IMR-90 (cell line): ENCODE measurements around the gene HYDIN. TPM values are rescaled to one million over a fixed set of nuclear protein-coding genes. Genes with fewer than 3 reads are reported as not detected.

Experiments used
- ATAC-seq: fragments of 200-7000 bp; cut with Tn5 transposase; 2 replicates; pipeline ENCODE4 v1.9.1; 2020; ENCODE audit warnings: low read depth, mild to moderate bottlenecking, moderate library complexity
- BruUV-seq: library from RNA; stranded (reverse); fragments of 400-500 nt; replicated peaks from 2 replicates; lab custom pipeline; 2021; lab: Mats Ljungman, UMichigan
- CTCF ChIA-PET: fragments of 300-600 bp; formaldehyde crosslinking; extraction: SDS; loops from one replicate; lab custom pipeline; 2021; ENCODE audit warnings: antibody characterized with exemption; lab: Yijun Ruan, JAX
- POLR2A ChIA-PET: fragments of 300-600 bp; sonication (Branson Sonifier 250); formaldehyde crosslinking; loops from one replicate; lab custom pipeline; 2022; ENCODE audit warnings: antibody characterized with exemption; ENCODE audit not compliant: unreplicated experiment; lab: Charles Lee
- DNase-seq: peaks from one replicate; pipeline ENCODE4 v3.0.0; 2013
- H2AFZ ChIP-seq: replicated peaks from 2 replicates; pipeline ENCODE3; 2013; ENCODE audit warnings: low read length, mild to moderate bottlenecking; ENCODE audit not compliant: poor library complexity
- H2AK5ac ChIP-seq: 2 replicates; pipeline ENCODE4 v1.6.1; 2013; ENCODE audit warnings: low read depth, low read length, inconsistent platforms
- H2AK9ac ChIP-seq: replicated peaks from 2 replicates; pipeline ENCODE3; 2013; ENCODE audit warnings: mild to moderate bottlenecking, low read depth, low read length, moderate library complexity; ENCODE audit not compliant: poor library complexity
- H2BK120ac ChIP-seq: 2 replicates; pipeline ENCODE4 v1.6.1; 2013; ENCODE audit warnings: low read depth, low read length, inconsistent platforms
- H2BK15ac ChIP-seq: 3 replicates; pipeline ENCODE4 v1.6.1; 2013; ENCODE audit warnings: low read depth, low read length, inconsistent platforms
- H2BK20ac ChIP-seq: 2 replicates; pipeline ENCODE4 v1.6.1; 2013; ENCODE audit warnings: low read depth, mild to moderate bottlenecking, inconsistent platforms, low read length, moderate library complexity
- H2BK5ac ChIP-seq: 2 replicates; pipeline ENCODE4 v1.6.1; 2013; ENCODE audit warnings: mild to moderate bottlenecking, low read depth, low read length, inconsistent platforms; ENCODE audit not compliant: poor library complexity, severe bottlenecking
- H3K14ac ChIP-seq: replicated peaks from 2 replicates; pipeline ENCODE4 v1.6.1; 2013; ENCODE audit warnings: low read depth, low read length, inconsistent platforms
- H3K18ac ChIP-seq: 2 replicates; pipeline ENCODE4 v1.6.1; 2013; ENCODE audit warnings: low read depth, low read length, control low read depth
- H3K23ac ChIP-seq: 2 replicates; pipeline ENCODE4 v1.6.1; 2013; ENCODE audit warnings: low read depth, low read length, inconsistent platforms
- H3K27ac ChIP-seq: 2 replicates; pipeline ENCODE4 v1.5.1; 2013; ENCODE audit warnings: mild to moderate bottlenecking, control low read depth, low read length; ENCODE audit not compliant: insufficient read depth
- H3K27me3 ChIP-seq: 2 replicates; pipeline ENCODE4 v1.6.1; 2013; ENCODE audit warnings: low read length; ENCODE audit not compliant: control insufficient read depth, insufficient read depth
- H3K36me3 ChIP-seq: 2 replicates; pipeline ENCODE4 v1.6.1; 2013; ENCODE audit warnings: low read length, mixed read lengths; ENCODE audit not compliant: control insufficient read depth, insufficient read depth
- H3K4ac ChIP-seq: 2 replicates; pipeline ENCODE4 v1.6.1; 2013; ENCODE audit warnings: low read depth, low read length, inconsistent platforms
- H3K4me1 ChIP-seq: 2 replicates; pipeline ENCODE4 v1.6.1; 2013; ENCODE audit warnings: low read length, mixed read lengths; ENCODE audit not compliant: control insufficient read depth, insufficient read depth
- H3K4me2 ChIP-seq: 2 replicates; pipeline ENCODE4 v1.6.1; 2013; ENCODE audit warnings: low read depth, mild to moderate bottlenecking, control low read depth, low read length, moderate library complexity
- H3K4me3 ChIP-seq: 2 replicates; pipeline ENCODE4 v1.5.1; 2013; ENCODE audit warnings: low read depth, mild to moderate bottlenecking, control low read depth, low read length, moderate library complexity; ENCODE audit not compliant: insufficient read depth
- H3K56ac ChIP-seq: 2 replicates; pipeline ENCODE4 v1.6.1; 2013; ENCODE audit warnings: low read length, inconsistent platforms; ENCODE audit not compliant: insufficient read depth; ENCODE audit errors: extremely low read depth
- H3K79me1 ChIP-seq, 2 experiments: 2 replicates each; pipeline ENCODE4 v1.6.1; 2013; ENCODE audit warnings: low read length in 2 of 2, inconsistent platforms in 1 of 2, low read depth in 1 of 2
- H3K9ac ChIP-seq: 2 replicates; pipeline ENCODE4 v1.6.1; 2013; ENCODE audit warnings: low read depth, low read length, control low read depth
- H3K9me1 ChIP-seq: 2 replicates; pipeline ENCODE4 v1.6.1; 2013; ENCODE audit warnings: low read length, inconsistent platforms; ENCODE audit not compliant: insufficient read depth
- H3K9me3 ChIP-seq: 2 replicates; pipeline ENCODE4 v1.6.1; 2013; ENCODE audit warnings: low read length; ENCODE audit not compliant: control insufficient read depth, insufficient read depth
- H4K20me1 ChIP-seq: 2 replicates; pipeline ENCODE4 v1.6.1; 2013; ENCODE audit warnings: low read length, inconsistent platforms; ENCODE audit not compliant: insufficient read depth
- H4K5ac ChIP-seq: 2 replicates; pipeline ENCODE4 v1.6.1; 2013; ENCODE audit warnings: mild to moderate bottlenecking, low read depth, low read length, control low read depth
- H4K8ac ChIP-seq, 2 experiments: 2 replicates each; pipeline ENCODE4 v1.6.1; 2013; ENCODE audit warnings: low read depth in 2 of 2, low read length in 2 of 2, control low read depth in 1 of 2, inconsistent platforms in 1 of 2
- H4K91ac ChIP-seq: 2 replicates; pipeline ENCODE4 v1.6.1; 2013; ENCODE audit warnings: low read depth, low read length, inconsistent platforms; ENCODE audit not compliant: insufficient read depth
- BHLHE40 ChIP-seq: fragments of 150-350 bp; IDR thresholded peaks from 2 replicates; pipeline ENCODE4 v1.6.1; 2016; ENCODE audit warnings: mild to moderate bottlenecking, low read depth, low read length
- CEBPB ChIP-seq: IDR thresholded peaks from 2 replicates; pipeline ENCODE4 v1.6.1; 2012; ENCODE audit warnings: low read depth, low read length, improper control_type of control experiment
- CTCF ChIP-seq: conservative IDR thresholded peaks from 2 replicates; pipeline ENCODE4 v1.5.1; 2012; ENCODE audit warnings: mild to moderate bottlenecking, low read depth, low read length, improper control_type of control experiment
- ELK1 ChIP-seq: fragments of 150-350 bp; IDR thresholded peaks from 2 replicates; pipeline ENCODE4 v1.6.1; 2016; ENCODE audit warnings: low read depth, mild to moderate bottlenecking, low read length, moderate library complexity, borderline replicate concordance
- FOS ChIP-seq: fragments of 150-350 bp; IDR thresholded peaks from 2 replicates; pipeline ENCODE4 v1.6.1; 2016; ENCODE audit warnings: low read depth, low read length
- MAFK ChIP-seq: IDR thresholded peaks from 2 replicates; pipeline ENCODE4 v1.6.1; 2012; ENCODE audit warnings: low read depth, low read length, improper control_type of control experiment
- MAZ ChIP-seq: IDR thresholded peaks from 2 replicates; pipeline ENCODE4 v1.6.1; 2012; ENCODE audit warnings: low read depth, mild to moderate bottlenecking, low read length, improper control_type of control experiment, moderate library complexity, borderline replicate concordance
- MXI1 ChIP-seq: IDR thresholded peaks from 2 replicates; pipeline ENCODE4 v1.6.1; 2012; ENCODE audit warnings: low read depth, mild to moderate bottlenecking, low read length, moderate library complexity, borderline replicate concordance
- NFE2L2 ChIP-seq: fragments of 150-350 bp; IDR thresholded peaks from 2 replicates; pipeline ENCODE4 v1.6.1; 2016; ENCODE audit warnings: low read depth, mild to moderate bottlenecking, low read length
- POLR2A ChIP-seq: IDR thresholded peaks from 2 replicates; pipeline ENCODE4 v1.6.1; 2012; ENCODE audit warnings: mild to moderate bottlenecking, low read depth, low read length
- RAD21 ChIP-seq: IDR thresholded peaks from 2 replicates; pipeline ENCODE4 v1.6.1; 2012; ENCODE audit warnings: low read length, improper control_type of control experiment
- RCOR1 ChIP-seq: IDR thresholded peaks from 2 replicates; pipeline ENCODE4 v1.6.1; 2012; ENCODE audit warnings: mild to moderate bottlenecking, low read length, improper control_type of control experiment; ENCODE audit not compliant: insufficient replicate concordance
- RFX5 ChIP-seq: IDR thresholded peaks from 2 replicates; pipeline ENCODE4 v1.8.0; 2012; ENCODE audit warnings: low read depth, mild to moderate bottlenecking, low read length, moderate library complexity
- SMC3 ChIP-seq: fragments of 150-350 bp; IDR thresholded peaks from 2 replicates; pipeline ENCODE4 v1.6.1; 2016; ENCODE audit warnings: low read depth, mild to moderate bottlenecking, antibody characterized with exemption, low read length, moderate library complexity
- USF2 ChIP-seq: fragments of 150-350 bp; IDR thresholded peaks from 2 replicates; pipeline ENCODE4 v1.6.1; 2017; ENCODE audit warnings: mild to moderate bottlenecking, antibody characterized with exemption, low read length, low read depth
- WGBS, 2 experiments: methylation state at CpG; one replicate each; pipeline versions ENCODE4 v1.1.5 to v1.1.7; 2013; ENCODE audit warnings: missing lambda C conversion rate in 2 of 2; ENCODE audit not compliant: insufficient read length in 1 of 2; ENCODE audit errors: extremely low coverage in 2 of 2; 5-methylcytosine and 5-hydroxymethylcytosine counted together
- dilution Hi-C: fragments of 300-500 bp; cut with HindIII; formaldehyde crosslinking; loops from one replicate; pipeline ENCODE4 v1.14.3; 2018; ENCODE audit warnings: low sequenced_read_pairs; ENCODE audit not compliant: unreplicated experiment
- in situ Hi-C: fragments of 300-500 bp; cut with MboI; formaldehyde crosslinking; loops from 3 replicates; pipeline ENCODE4 v1.14.3; 2019; ENCODE audit warnings: low sequenced_read_pairs, inconsistent platforms, mixed read lengths
- intact Hi-C: fragments of 100-400 bp; cut with micrococcal nuclease; formaldehyde crosslinking; loops from 2 replicates; pipeline ENCODE4 v1.10.0; 2022
- polyA plus RNA-seq, 3 experiments: library from polyadenylated mRNA; depleted of rRNA; stranded (reverse); fragments of >200 nt; gene quantifications; 2 replicates each; pipeline ENCODE4 v1.2.3, GENCODE V29; 2012; ENCODE audit warnings: low replicate concordance in 1 of 3
- total RNA-seq: library from RNA; depleted of rRNA; stranded (reverse); fragments of >200 nt; gene quantifications from 2 replicates; pipeline ENCODE4 v1.2.3, GENCODE V29; 2012

Gene HYDIN
- total and polyA plus RNA-seq, 2 of the 4 experiments (the other 2 are of a cell fraction) = 0.18 to 0.27 TPM

DNA sequence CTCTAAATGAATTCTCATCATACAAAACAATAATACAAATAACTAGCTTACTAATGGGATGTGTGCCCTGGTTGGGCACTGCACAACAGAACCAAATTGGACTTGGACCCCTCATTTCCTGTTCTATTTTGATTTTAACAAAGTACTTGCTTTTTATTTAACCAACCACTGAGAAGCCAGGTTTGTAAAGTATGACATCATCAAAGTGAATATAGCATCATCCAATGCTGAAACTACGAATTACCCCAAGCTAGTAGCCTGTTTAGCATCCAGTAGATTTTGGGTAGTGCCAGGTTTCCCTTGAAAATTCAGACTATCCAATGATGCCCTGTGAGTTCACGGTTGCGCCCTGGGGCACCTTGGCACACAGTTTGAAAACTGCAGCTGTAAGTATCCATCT, 51.0 kb downstream of the HYDIN start:
- TF ChIP-seq CEBPB = no peak
- TF ChIP-seq MAZ = no peak
- no peak for TF ChIP-seq NFE2L2
- no peak for TF ChIP-seq POLR2A
- TF ChIP-seq ELK1 = no peak
- no peak for TF ChIP-seq MAFK
- TF ChIP-seq USF2 = no peak
- TF ChIP-seq MXI1 = no peak
- TF ChIP-seq RCOR1 = no peak
- no peak for TF ChIP-seq CTCF
- no peak for TF ChIP-seq RFX5
- no peak for TF ChIP-seq RAD21
- no peak for TF ChIP-seq FOS
- no peak for TF ChIP-seq SMC3
- no peak for TF ChIP-seq BHLHE40
- Histone ChIP-seq H2BK15ac (no peak overlapping the region), H4K20me1 (no peaks in the 10 kb centered on the region), H3K27ac (no peak overlapping the region), H3K4ac (no peak overlapping the region), H2BK120ac (no peak overlapping the region), H2AK5ac (no peak overlapping the region), H3K27me3 (no peaks in the 10 kb centered on the region), H3K18ac (no peak overlapping the region), H3K9me1 (no peaks in the 10 kb centered on the region), H3K4me1 (no peaks in the 10 kb centered on the region), H3K9me3 (no peaks in the 10 kb centered on the region), H3K56ac (no peak overlapping the region), H3K14ac (no peak overlapping the region), H3K36me3 (no peaks in the 10 kb centered on the region), H3K9ac (no peak overlapping the region), H2AFZ (no peak overlapping the region), H2BK5ac (no peak overlapping the region), H3K79me1 (no peaks in the 10 kb centered on the region), H4K5ac (no peak overlapping the region), H3K4me3 (no peak overlapping the region), H4K91ac (no peak overlapping the region), H2AK9ac (no peak overlapping the region), H3K4me2 (no peak overlapping the region), H3K23ac (no peak overlapping the region), H4K8ac (no peak overlapping the region), H2BK20ac (no peak overlapping the region)
- dilution Hi-C loops (no loop called here), in situ Hi-C loops (no loop called here), intact Hi-C loops (no loop called here)
- no CpG with 5 or more reads among the region's 3 CpGs for WGBS, 2 experiments
- no peak for DNase-seq
- no TSS peak for BruUV-seq
- ATAC-seq = no peak
- ChIA-PET POLR2A (no interaction called here), CTCF (no interaction called here)
